ENCODE results near the gene LRRC23. TPM values are rescaled to one million over a fixed set of nuclear protein-coding genes. Genes with fewer than 3 reads are reported as not detected.

Gene LRRC23
- total and polyA plus RNA-seq, 9 of the 15 experiments (the other 6 are each of a cell fraction or from before 2014, with no cell fraction given): 2.2 to 7.0 (median 3.0) TPM

- TF ChIP-seq TEAD1 (CRISPR knock-in tag; IDR thresholded peaks at IDR 0.05) (0 out of 4 replicates have a peak, but pooled peaks of 1 of the 2 experiments have one; percentile 33), GTF3C2 (IDR thresholded peaks at IDR 0.05; ENCODE audit: borderline replicate concordance, extremely low read depth, insufficient read length) (no peak), REST (IDR thresholded peaks at IDR 0.05; ENCODE audit: borderline replicate concordance) (peak; percentile 32; the same call in 1 of the 2 replicates), REST (CRISPR knock-in tag; IDR thresholded peaks at IDR 0.05; ENCODE audit: low read depth) (no peak), ZBTB34 (CRISPR knock-in tag; IDR thresholded peaks at IDR 0.05) (no peak), SMARCA4 (IDR thresholded peaks at IDR 0.05) (peak; percentile 42; the same call in 1 of the 2 replicates), MTF1 (CRISPR knock-in tag; IDR thresholded peaks at IDR 0.05; ENCODE audit: borderline replicate concordance) (no peak), RAD21 (CRISPR knock-in tag; conservative IDR thresholded peaks at IDR 0.05 in 1 of 2, IDR thresholded peaks at IDR 0.05 in 1 of 2) (no peak), UBTF (IDR thresholded peaks at IDR 0.05; ENCODE audit: borderline replicate concordance in 1 of 2, low read depth in 2 of 2, low read length in 2 of 2) (no peak)
These were observed 25.1 kb downstream of the LRRC23 start (continued) for GRCh38 chr12:6929466-6930452.
